HG03521 (cell line): Measurements from ENCODE around the gene ANKRD31.
"Not testable (repeated sequence)": the region's sequence is repeated elsewhere in the genome, so short reads cannot be mapped to it uniquely, and the experiment has no call there.

Experiments used
- ATAC-seq: cut with Tn5 transposase; IDR thresholded peaks from one replicate; pipeline ENCODE4 v1.9.1; 2021; ENCODE audit warnings: mild to moderate bottlenecking, moderate library complexity; ENCODE audit not compliant: unreplicated experiment

ANKRD31 gene

GRCh38 chr5:75225506-75225905, 11.2 kb downstream of the ANKRD31 start:
- no peak for ATAC-seq

DNA sequence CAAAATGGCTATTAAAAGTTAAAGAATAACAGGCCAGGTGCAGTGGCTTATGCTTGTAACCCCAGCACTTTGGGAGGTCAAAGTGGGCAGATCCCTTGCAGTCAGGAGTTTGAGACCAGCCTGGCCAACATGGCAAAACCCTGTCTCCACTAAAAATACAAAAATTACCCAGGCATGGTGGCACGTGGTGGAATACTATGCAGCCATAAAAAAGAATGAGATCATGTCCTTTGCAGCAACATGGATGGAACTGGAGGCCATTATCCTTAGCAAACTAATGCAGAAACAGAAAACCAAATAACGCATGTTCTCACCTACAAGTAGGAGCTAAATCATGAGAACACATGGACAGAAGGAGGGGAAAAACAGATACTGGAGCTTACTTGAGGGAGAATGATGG, 15.9 kb downstream of the ANKRD31 start:
- ATAC-seq: not testable (repeated sequence)

DNA sequence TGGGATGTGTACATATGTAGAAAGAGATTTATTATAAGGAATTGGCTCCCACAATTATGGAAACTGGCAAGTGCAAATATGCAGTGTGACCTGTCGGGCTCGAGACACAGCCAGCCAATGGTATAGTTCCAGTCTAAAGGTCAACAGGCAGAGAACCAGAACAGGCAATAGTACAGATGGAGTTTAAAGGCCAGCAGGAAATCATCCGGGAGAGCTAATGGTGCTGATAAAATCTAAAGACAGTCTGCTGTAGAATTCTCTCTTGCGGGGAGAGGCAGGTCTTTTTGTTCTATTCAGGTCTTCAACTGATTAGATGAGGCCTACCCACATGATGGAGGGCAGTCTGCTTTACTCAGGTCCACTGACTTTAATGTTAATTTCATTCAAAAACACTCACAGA, 21.8 kb downstream of the ANKRD31 start:
- ATAC-seq: no peak

- ATAC-seq: no peak
These were observed 22.3 kb downstream of the ANKRD31 start for GRCh38 chr5:75214409-75214808.

DNA sequence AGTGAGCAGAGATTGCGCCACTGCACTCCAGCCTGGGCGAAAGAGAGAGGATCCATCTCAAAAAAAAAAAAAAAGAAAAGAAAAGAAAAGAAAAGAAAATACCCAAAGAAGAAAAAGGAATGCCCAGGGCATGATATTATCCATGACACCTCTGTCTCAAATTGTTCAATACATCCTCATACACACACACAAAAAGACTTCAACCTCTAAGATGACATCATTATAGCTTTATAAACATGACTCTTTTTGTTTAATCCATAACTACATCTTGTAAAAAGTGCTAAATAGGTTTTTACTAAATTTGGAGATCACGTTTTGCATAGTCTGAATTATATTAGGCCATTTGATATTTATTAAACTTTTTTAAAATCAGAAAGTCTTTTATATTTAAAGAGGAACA, 33.1 kb downstream of the ANKRD31 start:
- no peak for ATAC-seq

DNA sequence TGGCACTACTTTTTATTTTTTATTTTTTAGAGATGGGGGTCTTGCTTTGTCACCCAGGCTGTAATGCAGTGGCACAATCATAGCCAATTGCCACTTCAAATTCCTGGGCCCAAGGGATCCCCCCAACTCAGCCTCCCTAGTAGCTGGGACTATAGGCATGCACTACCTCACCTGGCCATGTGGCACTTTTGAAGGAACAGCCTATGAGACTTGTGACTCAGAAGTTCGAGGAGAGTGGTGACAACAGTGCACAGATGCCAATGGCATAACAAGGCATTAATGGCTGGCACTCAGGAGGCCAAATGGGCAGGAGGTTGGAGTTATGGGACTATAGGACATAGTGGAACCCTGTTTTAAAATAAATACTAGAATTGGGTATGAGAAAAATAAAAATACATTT, 33.7 kb downstream of the ANKRD31 start:
- no peak for ATAC-seq

DNA sequence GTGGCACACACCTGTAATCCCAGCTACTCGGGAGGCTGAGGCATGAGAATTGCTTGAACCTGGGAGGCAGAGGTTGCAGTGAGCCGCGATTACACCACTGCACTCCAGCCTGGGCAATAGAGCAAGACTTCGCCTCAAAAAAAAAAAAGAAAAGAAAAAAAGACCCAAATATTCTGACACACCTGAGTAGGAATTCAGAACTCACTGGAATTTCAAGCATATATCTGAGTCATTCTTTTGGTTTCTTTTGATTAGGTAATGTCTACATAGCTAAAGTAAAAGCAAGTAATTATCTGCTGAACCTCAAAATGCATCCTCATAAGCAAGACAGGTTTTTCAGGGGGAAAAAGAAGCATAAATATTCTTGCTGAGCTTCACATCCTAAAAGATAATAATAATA, 35.9 kb downstream of the ANKRD31 start:
- no peak for ATAC-seq

GRCh38 chr5:75199946-75200345, 36.7 kb downstream of the ANKRD31 start:
- ATAC-seq: no peak

- no peak for ATAC-seq
These were observed 37.6 kb downstream of the ANKRD31 start for GRCh38 chr5:75199071-75199470.

DNA sequence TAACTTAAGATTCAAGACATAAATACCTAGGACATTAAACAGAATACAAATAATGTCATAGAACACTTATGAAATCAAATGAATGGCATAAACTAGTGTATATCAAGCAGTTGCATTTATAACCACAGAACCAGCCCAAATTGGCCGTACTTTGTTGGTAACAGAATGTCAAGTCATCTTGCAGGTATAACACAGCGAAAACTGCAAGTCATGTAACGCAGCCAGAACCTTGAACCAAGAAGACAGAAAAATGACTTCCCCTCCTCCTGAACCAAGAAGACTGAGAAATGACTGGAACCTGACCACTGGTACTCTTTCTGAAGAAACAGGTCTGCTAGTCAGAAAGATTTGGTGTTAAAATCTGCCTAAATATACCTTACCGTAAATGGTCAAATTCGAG, 38.9 kb downstream of the ANKRD31 start:
- ATAC-seq: no peak

DNA sequence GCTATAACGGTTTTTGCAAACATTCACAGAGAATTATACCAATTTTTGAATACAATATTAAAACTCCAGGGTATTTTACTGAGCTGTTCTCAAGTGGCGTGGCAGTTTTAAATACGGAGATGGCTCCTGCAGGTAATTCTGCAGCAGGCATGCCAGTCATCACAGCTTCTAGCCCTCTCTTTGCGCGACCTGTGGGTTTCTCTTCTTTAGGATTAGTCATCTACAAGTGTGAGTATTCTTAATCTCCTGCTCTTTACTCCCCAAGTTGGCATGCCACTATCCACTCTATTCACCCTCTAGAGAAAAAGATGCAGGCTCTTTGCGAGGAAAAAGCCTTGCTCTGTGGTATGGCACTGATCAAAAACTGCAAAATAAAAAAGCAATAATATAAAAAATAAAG, 43.9 kb downstream of the ANKRD31 start:
- no peak for ATAC-seq

DNA sequence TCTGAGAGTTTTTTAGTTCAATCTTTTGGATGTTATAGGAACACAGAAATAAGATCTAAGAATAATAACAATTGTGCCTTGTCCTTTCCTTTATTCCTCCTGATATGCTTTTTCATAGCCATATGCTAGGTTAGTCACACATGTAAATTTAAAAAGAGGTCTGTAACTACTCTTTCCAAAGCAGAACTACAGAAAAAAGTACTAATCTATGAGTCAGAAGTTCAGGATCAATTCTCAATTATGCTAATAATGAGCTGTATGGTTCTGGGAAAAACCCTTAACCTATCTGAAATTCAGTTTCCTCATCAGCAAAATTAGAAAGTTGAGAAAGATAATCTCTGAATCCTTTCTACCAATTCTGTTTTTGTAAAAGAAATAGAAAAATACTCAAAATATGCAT, 44.4 kb downstream of the ANKRD31 start:
- no peak for ATAC-seq

DNA sequence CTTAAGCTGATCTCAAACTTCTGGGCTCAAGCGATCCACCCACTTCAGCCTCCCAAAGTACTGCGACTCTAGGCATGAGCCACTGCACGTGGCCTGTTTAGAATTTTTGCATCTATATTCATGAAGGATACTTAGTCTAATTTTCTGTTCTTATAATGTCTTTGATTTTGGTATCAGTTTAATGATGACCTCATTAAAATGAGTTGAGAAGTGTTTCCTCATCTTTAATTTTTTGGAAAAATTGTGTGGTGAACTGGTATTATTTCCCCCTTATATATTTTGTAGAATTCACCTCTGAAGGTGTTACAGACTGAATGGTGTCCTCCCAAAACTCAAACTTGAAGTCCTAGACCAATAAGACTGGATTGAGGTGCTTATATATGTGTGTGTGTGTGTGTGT, 46.5 kb downstream of the ANKRD31 start:
- no peak for ATAC-seq

GRCh38 chr5:75189353-75189752, 47.3 kb downstream of the ANKRD31 start:
- ATAC-seq: no peak

DNA sequence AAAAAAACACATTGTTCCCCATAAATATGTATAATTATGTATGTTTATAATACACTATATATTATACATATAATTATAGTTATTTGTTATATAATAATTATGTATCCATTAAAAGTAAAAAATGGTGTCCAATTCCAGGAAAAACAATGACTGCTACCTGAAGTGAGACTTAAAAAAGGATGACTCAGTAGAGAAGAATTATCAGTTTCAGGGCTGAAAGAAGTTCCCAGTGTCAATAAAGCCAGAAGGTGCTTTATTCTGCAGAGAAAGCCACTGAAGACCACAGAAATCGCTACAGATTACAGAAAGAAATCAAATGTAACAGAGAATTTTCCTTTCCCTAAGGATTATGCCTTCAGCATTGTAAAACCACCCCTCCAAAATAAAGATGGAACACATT, 50.9 kb downstream of the ANKRD31 start:
- ATAC-seq: no peak

DNA sequence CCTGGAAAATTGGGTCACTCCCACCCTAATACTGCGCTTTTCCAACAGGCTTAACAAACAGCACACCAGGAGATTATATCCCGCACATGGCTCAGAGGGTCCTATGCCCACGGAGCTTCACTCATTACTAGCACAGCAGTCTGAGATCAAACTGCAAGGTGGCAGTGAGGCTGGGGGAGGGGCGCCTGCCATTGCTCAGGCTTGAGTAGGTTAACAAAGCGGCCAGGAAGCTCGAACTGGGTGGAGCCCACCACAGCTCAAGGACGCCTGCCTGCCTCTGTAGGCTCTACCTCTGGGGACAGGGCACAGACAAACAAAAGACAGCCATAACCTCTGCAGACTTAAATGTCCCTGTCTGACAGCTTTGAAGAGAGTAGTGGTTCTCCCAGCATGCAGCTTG, 60.7 kb downstream of the ANKRD31 start:
- not testable (repeated sequence) for ATAC-seq

DNA sequence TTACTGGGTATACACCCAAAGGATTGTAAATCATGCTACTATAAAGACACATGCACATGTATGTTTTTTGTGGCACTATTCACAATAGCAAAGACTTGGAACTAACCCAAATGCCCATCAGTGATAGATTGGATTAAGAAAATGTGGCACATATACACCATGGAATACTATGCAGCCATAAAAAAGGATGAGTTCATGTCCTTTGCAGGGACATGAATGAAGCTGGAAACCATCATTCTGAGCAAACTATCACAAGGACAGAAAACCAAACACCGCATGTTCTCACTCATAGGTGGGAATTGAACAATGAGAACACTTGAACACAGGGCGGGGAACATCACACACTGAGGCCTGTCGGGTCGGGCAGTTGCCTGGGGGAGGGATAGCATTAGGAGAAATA, 61.8 kb downstream of the ANKRD31 start:
- ATAC-seq: not testable (repeated sequence)

- ATAC-seq: no peak
These were observed 67.2 kb downstream of the ANKRD31 start for GRCh38 chr5:75169516-75169915.

DNA sequence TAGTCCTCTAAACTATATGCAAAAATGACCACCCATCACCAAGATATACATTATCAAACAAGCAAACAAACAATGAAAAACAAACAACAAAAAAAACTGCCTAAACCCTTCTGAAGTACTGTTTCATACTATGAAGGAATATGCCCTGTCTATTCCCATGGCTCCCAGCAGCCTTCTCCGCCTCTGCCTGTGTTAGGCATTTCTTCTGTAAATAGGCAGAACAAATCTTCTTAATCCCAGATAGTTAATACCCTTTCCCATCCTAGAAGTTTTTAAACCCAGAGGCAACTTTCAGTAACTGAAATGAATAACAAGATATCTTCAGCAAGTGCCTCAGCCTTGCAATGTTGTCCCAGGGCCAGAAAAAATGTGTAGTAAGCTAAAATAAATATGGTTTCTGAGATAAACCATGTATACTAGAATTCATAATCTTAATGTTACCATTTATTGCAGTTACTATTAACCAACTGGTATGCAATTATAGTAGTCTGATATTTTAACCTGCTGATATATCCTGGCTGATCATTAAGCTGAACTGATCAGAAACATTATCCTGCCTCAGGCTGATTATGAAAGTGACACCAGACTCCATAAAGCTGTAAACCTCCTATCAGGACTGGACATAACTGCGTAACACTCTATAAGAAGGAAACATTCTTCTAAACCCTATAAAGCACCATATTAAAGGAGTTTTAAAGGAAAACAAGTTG, 68.5 kb downstream of the ANKRD31 start:
- ATAC-seq: no peak

DNA sequence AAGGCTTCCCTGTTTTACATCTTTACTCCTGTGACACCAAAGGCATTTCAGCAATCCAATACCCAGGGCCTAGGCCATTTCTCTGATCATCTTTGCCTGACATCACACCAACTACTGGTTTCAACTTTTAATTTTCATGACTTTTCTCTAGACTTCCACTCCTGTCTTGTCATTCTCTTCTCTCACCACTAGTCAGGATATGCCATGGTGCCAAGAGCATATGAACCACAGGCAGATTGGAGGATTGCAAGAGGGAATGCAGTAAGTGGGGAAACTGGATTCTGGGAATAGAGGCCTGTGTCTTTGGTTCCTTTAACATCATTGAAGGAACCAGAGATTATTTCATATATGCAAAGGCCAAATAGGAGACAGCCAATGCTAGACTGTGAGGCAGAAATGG, 69.3 kb downstream of the ANKRD31 start:
- ATAC-seq: no peak

DNA sequence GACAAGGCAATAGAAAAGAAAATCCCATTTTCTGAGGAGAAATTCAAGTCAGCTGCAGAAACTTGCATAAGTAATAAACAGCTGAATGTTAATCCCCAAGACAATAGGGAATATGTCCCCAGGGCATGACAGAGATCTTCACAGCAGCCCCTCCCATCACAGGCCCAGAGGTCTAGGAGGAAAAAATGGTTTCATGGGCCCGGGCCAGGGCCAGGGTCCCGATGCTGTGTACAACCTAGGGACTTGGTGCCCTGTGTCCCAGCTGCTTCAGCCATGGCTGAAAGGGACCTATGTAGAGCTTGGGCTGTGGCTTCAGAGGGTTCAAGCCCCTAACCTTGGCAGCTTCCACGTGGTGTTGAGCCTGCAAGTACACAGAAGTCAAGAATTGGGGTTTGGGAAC, 75.2 kb downstream of the ANKRD31 start:
- not testable (repeated sequence) for ATAC-seq

DNA sequence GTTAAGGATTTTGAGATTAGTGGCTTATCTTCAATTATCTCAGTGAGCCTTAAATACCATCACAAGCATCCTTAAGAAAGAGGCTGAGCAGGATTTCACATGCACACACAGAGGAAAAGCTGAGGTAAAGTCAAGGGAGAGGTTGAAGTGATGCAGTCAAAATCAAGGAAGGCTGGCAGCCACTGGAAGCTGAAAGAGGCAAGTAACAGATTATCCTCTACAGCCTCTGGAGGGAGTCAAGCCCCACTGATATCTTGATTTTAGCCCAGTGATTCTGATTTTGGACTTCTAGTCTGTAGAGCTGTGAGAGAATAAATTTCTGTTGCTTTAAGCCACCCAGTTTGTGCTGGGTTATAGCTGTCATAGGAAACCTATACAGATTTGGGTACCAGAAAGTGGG, 80.1 kb downstream of the ANKRD31 start:
- ATAC-seq: no peak

- ATAC-seq: no peak
These were observed 83.8 kb downstream of the ANKRD31 start for GRCh38 chr5:75152860-75153259.
